Measurements from ENCODE around the gene PPP1R13L.
"Not testable (repeated sequence)": the region's sequence is repeated elsewhere in the genome, so short reads cannot be mapped to it uniquely, and the experiment has no call there.

Gene PPP1R13L

DNA sequence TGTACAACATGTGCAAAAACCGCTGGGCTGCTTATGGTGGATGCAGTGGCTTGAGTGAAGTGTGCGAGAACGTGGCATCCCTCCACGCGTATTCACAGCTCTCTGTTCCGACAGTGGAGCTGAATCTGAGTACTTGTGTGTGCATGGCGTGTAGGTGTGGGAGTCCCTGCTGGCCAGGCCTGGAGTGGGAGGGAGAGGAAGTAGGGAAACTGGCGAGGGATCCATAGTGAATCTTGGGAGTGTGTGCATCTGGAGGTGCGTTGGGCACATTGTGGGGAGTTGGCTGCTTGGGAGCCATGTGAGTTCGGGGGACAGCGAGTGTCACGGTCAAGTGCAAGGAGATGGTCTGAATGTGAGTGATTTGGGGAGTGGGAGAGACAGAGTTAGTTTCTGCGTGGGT, 62.0 kb downstream of the PPP1R13L start:
- no peak for DNase-seq

DNA sequence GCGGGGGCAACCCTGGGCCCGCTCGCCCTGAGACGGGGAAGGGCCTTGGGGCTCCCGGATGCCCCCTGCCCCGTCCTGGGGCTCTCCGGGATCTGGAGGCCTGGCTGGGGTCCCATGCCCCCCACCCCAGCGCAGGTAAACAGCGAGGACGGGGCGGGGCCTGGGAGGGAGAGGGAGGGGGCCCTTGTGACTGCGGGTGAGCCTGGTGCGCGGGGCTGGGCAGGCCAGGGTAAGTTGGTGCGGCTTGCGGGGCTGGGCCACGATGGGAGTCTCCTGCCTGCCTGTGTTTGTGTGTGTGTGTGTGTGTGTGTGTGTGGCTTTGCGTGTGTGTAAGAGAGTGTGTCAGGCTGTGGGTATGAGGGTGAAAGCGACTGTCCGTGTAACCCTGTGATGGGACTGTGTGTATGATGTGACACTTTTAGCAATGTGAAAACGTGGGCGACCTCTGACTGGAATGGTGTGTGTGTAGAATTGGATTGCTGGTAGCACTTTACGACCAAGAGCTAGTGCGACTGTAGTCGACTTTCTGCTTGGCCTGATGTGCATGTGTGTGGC, 63.9 kb downstream of the PPP1R13L start:
- no peak for DNase-seq

- DNase-seq: no peak
These were observed 64.5 kb downstream of the PPP1R13L start, which contains the start of gene KLC3 for GRCh38 chr19:45340232-45340898. TSS of gene KLC3 (plus strand) at chr19:45340750. CDS start at chr19:45345542, 4,792 bp downstream.

- DNase-seq: no peak
These were observed 65.2 kb downstream of the PPP1R13L start for GRCh38 chr19:45339629-45340028.

DNA sequence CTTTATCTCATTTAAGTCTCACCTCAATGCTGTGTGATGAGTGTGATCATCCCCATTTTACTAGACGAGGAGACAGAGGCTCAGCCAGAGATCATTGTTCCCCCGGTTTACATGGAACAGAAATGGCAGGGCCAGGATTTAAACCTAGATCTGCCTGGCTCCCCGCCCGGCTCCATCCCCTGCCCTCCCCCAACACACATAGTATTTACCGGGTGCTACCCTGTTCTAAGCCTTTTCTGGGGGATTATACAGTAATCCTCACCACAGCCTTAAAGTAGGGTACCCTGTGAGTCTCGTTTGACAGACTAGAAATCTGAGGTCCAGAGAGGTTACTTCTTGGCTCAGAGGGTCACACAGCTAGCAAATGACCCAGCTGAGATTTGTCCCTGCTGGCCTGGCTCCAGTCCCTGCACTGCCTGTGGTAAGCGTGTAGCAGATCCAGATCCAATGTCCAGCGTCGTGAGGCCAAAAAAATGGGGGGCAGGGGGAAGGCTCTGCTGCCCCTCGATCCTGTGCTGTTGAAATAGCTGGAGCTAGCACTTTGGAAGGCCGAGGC, 68.1 kb downstream of the PPP1R13L start:
- no peak for DNase-seq

DNA sequence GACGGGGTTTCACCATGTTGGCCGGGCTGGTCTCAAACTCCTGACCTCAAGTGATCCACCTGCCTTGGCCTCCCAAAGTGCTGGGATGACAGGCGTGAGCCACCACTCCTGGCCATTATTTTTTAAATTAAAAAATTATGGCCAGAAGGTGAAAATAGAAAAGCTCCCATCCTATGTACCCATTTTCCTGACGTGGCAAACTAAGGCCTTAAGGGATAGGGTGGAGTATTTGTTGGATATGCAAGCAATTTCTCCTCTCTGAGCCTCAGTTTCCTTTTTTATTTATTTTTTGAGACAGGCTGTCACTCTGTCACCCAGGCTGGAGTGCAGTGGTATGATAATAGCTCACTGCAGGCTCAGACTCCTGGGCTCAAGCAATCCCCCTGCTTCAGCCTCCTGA, 70.0 kb downstream of the PPP1R13L start:
- not testable (repeated sequence) for DNase-seq

GRCh38 chr19:45333609-45334303, 71.1 kb downstream of the PPP1R13L start:
- no peak for DNase-seq

- no peak for DNase-seq
These were observed 73.5 kb downstream of the PPP1R13L start for GRCh38 chr19:45331411-45331810.

Measured in DMS79 treated with DMSO at 0.1 percent for 48 hours (cell line).